Umbilical cord (tissue), 2 donors: ENCODE measurements around the gene ATCAY. TPM values are rescaled to one million over a fixed set of nuclear protein-coding genes. Genes with fewer than 3 reads are reported as not detected.

ENCODE experiments used
- DNase-seq: peaks from one replicate; pipeline ENCODE4 v3.0.0-alpha.2; 2015; ENCODE audit warnings: low spot score
- total RNA-seq: library from RNA; depleted of rRNA; stranded (reverse); fragments of >200 nt; gene quantifications from one replicate; pipeline ENCODE4 v1.2.3, GENCODE V29; 2014; ENCODE audit warnings: low replicate concordance; ENCODE audit not compliant: insufficient read depth

ATCAY gene
- total RNA-seq, 1 donor from 2014 or later = 0.24 TPM

DNA sequence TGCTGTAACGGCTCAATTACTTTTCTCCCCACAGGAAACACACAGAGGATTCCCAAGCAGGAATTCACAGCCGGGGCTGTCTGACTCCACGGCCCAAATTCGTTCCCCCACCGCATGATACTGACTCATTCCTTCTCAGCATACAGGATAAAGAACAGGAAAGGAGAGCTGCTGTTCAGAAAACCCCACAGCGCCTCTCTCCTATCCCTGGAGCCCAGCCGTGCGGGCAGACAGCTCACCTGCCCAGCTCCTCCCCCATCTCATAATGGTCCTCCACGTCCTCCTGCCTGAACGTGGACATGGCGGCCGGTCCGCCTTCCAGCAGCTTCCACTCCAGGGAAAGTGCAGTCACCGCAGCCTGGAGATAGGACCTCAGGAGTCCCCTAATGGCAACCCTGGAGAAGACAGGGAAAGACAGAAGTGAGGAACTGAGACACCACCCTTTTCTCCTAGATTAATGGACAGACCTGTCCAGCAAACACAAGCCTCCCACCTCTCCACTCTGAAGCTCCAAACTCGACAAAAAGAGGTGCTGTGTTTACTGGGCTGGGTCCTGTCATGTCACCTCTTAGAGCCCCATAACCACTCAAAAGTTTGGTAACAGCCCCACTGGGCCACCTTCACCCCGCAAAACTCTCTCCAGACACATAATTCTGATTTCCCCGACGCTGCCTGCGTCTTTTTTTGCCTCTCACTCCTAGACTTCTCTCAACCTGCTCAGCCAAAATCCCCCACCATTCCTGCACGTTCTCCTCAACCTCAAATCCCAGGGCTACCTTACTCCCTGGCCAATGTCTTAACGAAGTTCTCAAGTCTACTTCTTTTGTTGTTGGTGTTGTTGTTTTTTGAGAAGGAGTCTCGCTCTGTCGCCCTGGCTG lies 89.2 kb downstream of the ATCAY start:
- DNase-seq = peak; percentile 53

DNA sequence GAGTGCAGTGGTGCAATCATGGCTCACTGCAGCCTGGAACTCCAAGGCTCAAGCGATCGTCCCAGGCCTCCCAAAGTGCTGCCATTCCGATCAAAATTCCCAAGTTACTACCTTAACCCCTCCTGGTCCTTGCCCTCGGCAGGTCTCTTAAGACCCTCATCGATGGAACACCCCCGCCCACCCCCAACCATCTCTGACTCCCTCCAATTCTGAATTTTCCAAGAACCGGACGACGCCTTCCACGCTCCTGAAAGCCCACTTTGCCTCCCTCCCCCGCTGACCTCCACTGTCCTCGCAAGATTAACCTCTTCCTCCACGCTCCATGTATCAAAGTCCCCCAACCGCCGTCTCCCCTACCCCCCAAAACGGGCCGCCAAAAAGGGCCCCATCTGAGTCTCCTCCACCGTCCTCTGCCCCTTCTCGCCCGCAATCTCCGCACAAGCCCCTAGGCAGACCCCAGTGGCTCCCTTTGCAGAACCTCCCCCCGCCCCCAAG lies 89.9 kb downstream of the ATCAY start:
- DNase-seq = no peak

DNA sequence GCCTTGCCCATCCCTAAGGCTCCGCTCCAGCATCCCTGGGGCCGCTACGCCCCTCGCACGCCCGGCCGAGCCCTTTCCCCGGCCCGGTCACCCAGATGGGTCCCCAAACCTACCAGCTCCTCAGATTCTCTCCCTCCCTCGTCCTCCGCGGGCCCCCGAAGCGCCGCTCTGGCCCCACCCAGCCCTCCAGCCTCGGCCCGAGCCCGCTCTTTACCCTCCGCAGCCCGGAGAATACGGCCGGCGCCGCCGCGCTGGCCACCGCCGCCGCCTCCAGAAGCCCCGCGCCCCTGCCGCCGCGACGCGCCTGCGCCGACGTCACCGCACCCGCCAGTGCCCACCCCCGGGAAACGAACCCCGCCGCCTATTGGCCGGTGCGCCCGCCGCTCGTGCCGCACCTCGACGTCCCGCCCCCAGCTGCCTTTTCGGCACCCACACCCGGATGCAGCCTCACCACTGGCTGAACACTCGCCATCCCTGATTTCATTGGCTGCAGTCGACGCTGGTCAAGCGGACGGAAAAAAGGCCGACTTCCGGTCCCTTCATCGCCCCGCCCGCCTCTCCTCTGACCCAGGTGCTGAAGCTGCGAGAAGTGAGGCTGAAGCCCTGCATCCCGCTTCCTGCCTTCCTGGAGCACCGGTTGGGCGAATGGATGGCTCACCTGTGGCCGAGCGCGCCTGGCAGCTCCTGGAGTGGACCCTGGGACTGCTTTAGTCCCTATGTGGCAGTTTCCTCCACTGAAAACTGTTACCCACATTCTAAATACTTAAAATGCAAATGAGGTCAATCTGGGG lies 90.5 kb downstream of the ATCAY start, which contains the start of gene DAPK3:
TSS of gene DAPK3 (minus strand) at position 292 of the 791 bp plus-strand sequence. CDS start 1,364 bp downstream, outside the sequence.
- DNase-seq = peak; percentile 99

DNA sequence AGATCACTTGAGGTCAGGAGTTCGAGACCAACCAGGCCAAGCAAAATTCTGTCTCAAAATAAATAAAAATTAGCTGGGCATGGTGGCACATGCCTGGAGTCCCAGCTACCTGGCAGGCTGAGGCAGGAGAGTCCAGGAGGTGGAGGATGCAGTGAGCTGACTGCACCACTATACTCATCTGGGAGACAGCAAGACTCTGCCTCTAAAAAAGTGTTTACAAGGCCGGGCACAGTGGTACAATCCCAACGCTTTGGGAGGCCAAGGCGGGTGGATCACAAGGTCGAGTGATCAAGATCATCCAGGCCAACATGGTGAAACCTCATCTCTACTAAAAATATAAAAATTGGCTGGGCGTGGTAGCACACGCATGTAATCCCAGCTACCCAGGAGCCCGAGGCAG lies 94.7 kb downstream of the ATCAY start:
- no peak for DNase-seq

DNA sequence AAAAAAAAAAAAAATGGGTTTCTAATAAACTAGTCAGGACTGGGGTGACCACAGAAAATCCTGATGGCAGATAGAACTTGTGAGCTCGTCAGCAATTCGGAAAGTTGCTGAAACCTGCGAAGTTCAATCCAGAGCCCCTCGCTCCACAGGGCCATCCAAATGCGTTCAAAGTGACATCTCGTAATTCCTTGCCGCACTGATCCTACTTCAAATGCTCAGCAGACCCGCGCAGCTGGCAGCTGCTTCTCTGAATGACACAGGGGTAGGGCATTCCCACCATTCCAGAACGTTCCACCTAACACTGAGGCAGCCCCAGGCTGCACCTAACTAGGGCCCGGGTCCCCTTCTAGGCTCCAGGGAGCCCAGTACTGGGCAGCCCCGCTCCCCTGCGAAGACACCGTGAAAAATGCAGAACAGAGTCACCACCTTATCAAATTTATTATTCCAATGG lies 95.2 kb downstream of the ATCAY start:
- DNase-seq = no peak

DNA sequence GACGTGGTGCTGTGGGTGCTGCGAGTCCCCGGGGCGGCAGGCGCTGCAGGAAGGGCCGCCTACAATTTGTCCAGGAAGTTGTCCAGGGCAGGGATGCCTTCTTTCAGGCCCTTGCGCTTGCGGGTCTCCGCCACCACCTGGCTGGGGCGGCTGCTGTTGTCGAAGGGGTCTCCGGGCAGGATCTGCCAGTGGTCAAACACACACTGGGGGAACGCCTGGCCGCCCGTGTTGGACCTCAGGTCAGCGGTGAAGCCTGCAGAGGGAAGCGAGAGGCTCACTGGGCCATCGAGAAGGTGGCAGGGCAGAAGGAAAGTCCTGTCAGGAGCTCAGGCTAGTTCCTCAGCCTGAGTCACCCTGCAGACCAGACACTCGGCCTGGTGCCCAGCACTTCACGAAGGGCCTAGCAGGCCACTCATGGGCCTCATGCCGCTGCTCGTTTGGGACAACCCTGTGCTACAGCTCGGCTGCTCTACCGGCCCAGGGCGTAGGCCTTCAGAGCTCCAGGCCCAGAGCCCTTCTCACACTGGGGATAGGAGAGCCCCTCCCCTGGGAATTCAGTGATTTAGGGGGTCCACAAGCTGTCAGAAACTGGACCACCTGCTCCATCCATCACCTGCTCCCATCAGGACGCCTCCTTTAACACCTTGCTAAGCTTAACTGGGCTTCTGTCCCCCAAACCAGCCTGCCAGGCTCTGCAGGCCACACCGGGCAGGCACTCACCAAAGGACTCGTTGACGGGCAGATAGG lies 96.2 kb downstream of the ATCAY start:
- DNase-seq = no peak

Other genes starting within 250 kb of the ATCAY start
- gene PIP5K1C, start 180.2 kb upstream of the ATCAY start, total RNA-seq = 25.0 TPM
- not detected for gene TJP3, start 172.3 kb upstream of the ATCAY start, total RNA-seq
- gene APBA3, start 119.0 kb upstream of the ATCAY start, total RNA-seq = 33.2 TPM
- gene MRPL54, start 118.0 kb upstream of the ATCAY start, total RNA-seq = 29.4 TPM
- 0.96 TPM for gene RAX2, start 108.5 kb upstream of the ATCAY start, total RNA-seq
- gene MATK, start 94.3 kb upstream of the ATCAY start, total RNA-seq = 0.96 TPM
- gene ZFR2, start 11.6 kb upstream of the ATCAY start, total RNA-seq = 0.96 TPM
- not detected for gene NMRK2, start 52.4 kb downstream of the ATCAY start, total RNA-seq
- gene DAPK3, start 90.4 kb downstream of the ATCAY start, total RNA-seq = 87.2 TPM
- gene EEF2, start 104.8 kb downstream of the ATCAY start, total RNA-seq = 2,474 TPM
- 11.6 TPM for gene PIAS4, start 127.1 kb downstream of the ATCAY start, total RNA-seq
- 16.9 TPM for gene ZBTB7A, start 186.2 kb downstream of the ATCAY start, total RNA-seq
- gene MAP2K2, start 243.4 kb downstream of the ATCAY start, total RNA-seq = 72.5 TPM